ENCODE data around the gene SUCLA2. TPM values are rescaled to one million over a fixed set of nuclear protein-coding genes. Genes with fewer than 3 reads are reported as not detected.

SUCLA2 gene
- total and polyA plus RNA-seq, 10 of the 15 experiments (the other 5 are each of a cell fraction or from before 2014, with no cell fraction given): 27.5 to 83.4 (median 42.8) TPM

GRCh38 chr13:47893527-47893926, 107.5 kb downstream of the SUCLA2 start:
- POLR2A ChIA-PET: no interaction called here

More at GRCh38 chr13:47893527-47893926, 107.5 kb downstream of the SUCLA2 start:
- ATAC-seq: no peak
- in situ Hi-C loops (cut with MboI): no loop called here
- H3K4me1 ChIP-seq (ENCODE audit: control insufficient read depth, insufficient read depth, low read length): no peaks in the 10 kb centered on the region
- TF ChIP-seq ZNF592 (IDR thresholded peaks at IDR 0.05): no peak
- TF ChIP-seq NFYA (IDR thresholded peaks at IDR 0.05; ENCODE audit: borderline replicate concordance, low read depth, low read length): no peak
- no peak for TF ChIP-seq PML (IDR thresholded peaks at IDR 0.05; ENCODE audit: low read length)
- TF ChIP-seq CREB1 (IDR thresholded peaks at IDR 0.05; ENCODE audit: low read depth): no peak
- TF ChIP-seq SIN3A (IDR thresholded peaks at IDR 0.05; ENCODE audit: low read depth, low read length): no peak
- no peak for TF ChIP-seq ZZZ3 (IDR thresholded peaks at IDR 0.05; ENCODE audit: control insufficient read depth, insufficient read length, low read depth)
- no peak for TF ChIP-seq SUPT20H (IDR thresholded peaks at IDR 0.05; ENCODE audit: borderline replicate concordance, control insufficient read depth, low read depth, low read length)
- TF ChIP-seq ZNF622 (IDR thresholded peaks at IDR 0.05): no peak
- no peak for TF ChIP-seq NR2C1 (IDR thresholded peaks at IDR 0.05)
- TF ChIP-seq SUZ12 (IDR thresholded peaks at IDR 0.05; ENCODE audit: unreplicated experiment): no peak
- no peak for TF ChIP-seq POLR2AphosphoS5 (IDR thresholded peaks at IDR 0.05; ENCODE audit: low read length)
- no peak for TF ChIP-seq NFYB (IDR thresholded peaks at IDR 0.05; ENCODE audit: insufficient read depth, low read depth, low read length)
- no peaks in the 10 kb centered on the region for H3K36me3 ChIP-seq (ENCODE audit: control insufficient read depth in 2 of 2, insufficient read depth in 2 of 2, low read length in 1 of 2)
- no peaks in the 10 kb centered on the region for H3K9me3 ChIP-seq (replicated peaks; ENCODE audit: control insufficient read depth, insufficient read depth, low read length)
- RAD21 ChIA-PET (ENCODE audit: unreplicated experiment): no interaction called here
- CTCF ChIA-PET: no interaction called here
- H2AFZ ChIP-seq (ENCODE audit: control insufficient read depth, low read depth, low read length): no peak overlapping the region
- H3K4me2 ChIP-seq (ENCODE audit: control insufficient read depth, insufficient read depth): no peak overlapping the region
- FAIRE-seq: no peak
- DNase-seq (ENCODE audit: low read depth, low spot score): no peak
- SMC1A ChIA-PET (ENCODE audit: uncharacterized antibody, unreplicated experiment): no interaction called here
- no TSS peak for BruUV-seq (replicated peaks)
- H3K27ac ChIP-seq (ENCODE audit: control insufficient read depth, insufficient read depth): no peak overlapping the region
- intact Hi-C loops (cut with micrococcal nuclease; ENCODE audit: unreplicated experiment): no loop called here
- no peaks in the 10 kb centered on the region for H4K20me1 ChIP-seq (ENCODE audit: control insufficient read depth, insufficient read depth)
- WGBS (ENCODE audit: insufficient coverage, insufficient replicate concordance, low lambda C conversion rate, missing lambda C conversion rate): 62% methylated on average over 1 of the region's 1 CpG
- H3K79me2 ChIP-seq (ENCODE audit: control insufficient read depth, insufficient read depth, low read length): no peaks in the 10 kb centered on the region
- H3K9ac ChIP-seq (ENCODE audit: control insufficient read depth, insufficient read depth, low read length): no peak overlapping the region
- no peak overlapping the region for H3K4me3 ChIP-seq
- no peaks in the 10 kb centered on the region for H3K27me3 ChIP-seq (replicated peaks in 1 of 2; ENCODE audit: control insufficient read depth in 2 of 2, insufficient read depth in 2 of 2, low read length in 1 of 2)

Other genes starting within 250 kb of the SUCLA2 start
- gene NUDT15, start 36.5 kb upstream of the SUCLA2 start, total RNA-seq (2014; rRNA removed): 14.7 and 15.4 TPM in 2 replicates
- gene NUDT15, start 36.5 kb upstream of the SUCLA2 start, total RNA-seq (2014; rRNA removed; fragmentation: Illumina TruSeq; extraction: Trizol): 18.3 TPM in 2 replicates
- 10.0 and 12.0 TPM in 2 replicates for gene NUDT15, start 36.5 kb upstream of the SUCLA2 start, total RNA-seq (2021)
- 20.6 and 30.3 TPM in 2 replicates for gene NUDT15, start 36.5 kb upstream of the SUCLA2 start, polyA plus RNA-seq (2011; rRNA removed)
- 20.4 and 23.3 TPM in 2 replicates for gene NUDT15, start 36.5 kb upstream of the SUCLA2 start, polyA plus RNA-seq (2014; fragmentation: Illumina TruSeq; extraction: Trizol)
- 10 to 100 TPM; 11.4 to 17.7 TPM for gene NUDT15, start 36.5 kb upstream of the SUCLA2 start, polyA plus RNA-seq (2014; fragmentation: Nextera tagmentation; extraction: Ambion mirVana)
- gene NUDT15, start 36.5 kb upstream of the SUCLA2 start, polyA plus RNA-seq (2014; rRNA removed): 13.6 and 16.5 TPM in 2 replicates
- 10 to 100 TPM; 25.2 to 26.7 TPM for gene NUDT15, start 36.5 kb upstream of the SUCLA2 start, polyA plus RNA-seq (2016; fragmentation: Nextera tagmentation; extraction: Ambion mirVana)
- gene MED4, start 93.8 kb upstream of the SUCLA2 start, total RNA-seq (2014; rRNA removed): 31.5 and 38.0 TPM in 2 replicates
- 48.4 and 51.9 TPM in 2 replicates for gene MED4, start 93.8 kb upstream of the SUCLA2 start, total RNA-seq (2014; rRNA removed; fragmentation: Illumina TruSeq; extraction: Trizol)
- 40.1 and 43.7 TPM in 2 replicates for gene MED4, start 93.8 kb upstream of the SUCLA2 start, total RNA-seq (2021)
- 92.5 and 107 TPM in 2 replicates for gene MED4, start 93.8 kb upstream of the SUCLA2 start, polyA plus RNA-seq (2011; rRNA removed)
- 85.5 and 100 TPM in 2 replicates for gene MED4, start 93.8 kb upstream of the SUCLA2 start, polyA plus RNA-seq (2014; fragmentation: Illumina TruSeq; extraction: Trizol)
- gene MED4, start 93.8 kb upstream of the SUCLA2 start, polyA plus RNA-seq (2014; fragmentation: Nextera tagmentation; extraction: Ambion mirVana): 100 to 1,000 TPM; 103 to 117 TPM
- 58.4 and 66.8 TPM in 2 replicates for gene MED4, start 93.8 kb upstream of the SUCLA2 start, polyA plus RNA-seq (2014; rRNA removed)
- 10 to 100 TPM; 89.3 to 92.2 TPM for gene MED4, start 93.8 kb upstream of the SUCLA2 start, polyA plus RNA-seq (2016; fragmentation: Nextera tagmentation; extraction: Ambion mirVana)
- 2.7 and 3.2 TPM in 2 replicates for gene ITM2B, start 231.9 kb upstream of the SUCLA2 start, total RNA-seq (2014; rRNA removed)
- gene ITM2B, start 231.9 kb upstream of the SUCLA2 start, total RNA-seq (2014; rRNA removed; fragmentation: Illumina TruSeq; extraction: Trizol): 4.6 and 4.8 TPM in 2 replicates
- gene ITM2B, start 231.9 kb upstream of the SUCLA2 start, total RNA-seq (2021): 6.8 and 7.2 TPM in 2 replicates
- gene ITM2B, start 231.9 kb upstream of the SUCLA2 start, polyA plus RNA-seq (2011; rRNA removed): 18.1 and 22.6 TPM in 2 replicates
- gene ITM2B, start 231.9 kb upstream of the SUCLA2 start, polyA plus RNA-seq (2014; fragmentation: Illumina TruSeq; extraction: Trizol): 6.4 and 10.4 TPM in 2 replicates
- 1 to 10 TPM; 3.3 to 5.0 TPM for gene ITM2B, start 231.9 kb upstream of the SUCLA2 start, polyA plus RNA-seq (2014; fragmentation: Nextera tagmentation; extraction: Ambion mirVana)
- 2.5 and 4.6 TPM in 2 replicates for gene ITM2B, start 231.9 kb upstream of the SUCLA2 start, polyA plus RNA-seq (2014; rRNA removed)
- 1 to 10 TPM; 4.5 to 5.0 TPM for gene ITM2B, start 231.9 kb upstream of the SUCLA2 start, polyA plus RNA-seq (2016; fragmentation: Nextera tagmentation; extraction: Ambion mirVana)

Measured in GM12878 (cell line).